Hippocampal formation (tissue), 2 donors: ENCODE data around the gene RGPD8.
"Not testable (repeated sequence)": the region's sequence is repeated elsewhere in the genome, so short reads cannot be mapped to it uniquely, and the experiment has no call there.

Source experiments
- DNase-seq, 2 donors: peaks; one replicate each; lab custom pipeline; 2025; lab: John Stamatoyannopoulos, UW

RGPD8 gene

GRCh38 chr2:112433480-112433879 lies at the start of gene RGPD8:
Gene RGPD8 (minus strand): TSS chr2:112433645. CDS start chr2:112433453, 192 bp downstream.
- not testable (repeated sequence) for DNase-seq

- DNase-seq = no peak
Measured at GRCh38 chr2:112483042-112483473, 49.6 kb upstream of the RGPD8 start.

GRCh38 chr2:112482309-112483041 lies 49.0 kb upstream of the RGPD8 start:
- peak in 1 of 2 donors; percentile 51 for DNase-seq

- DNase-seq = peak; percentile 62 to 79
Measured at GRCh38 chr2:112481528-112482233, 48.2 kb upstream of the RGPD8 start, which contains the start of gene TTL. Gene TTL (plus strand): TSS chr2:112482156. CDS start chr2:112482345, 189 bp downstream.

GRCh38 chr2:112481050-112481527 lies 47.6 kb upstream of the RGPD8 start:
- peak; percentile 84 to 85 for DNase-seq

GRCh38 chr2:112480530-112481049 lies 47.1 kb upstream of the RGPD8 start:
- DNase-seq = no peak

GRCh38 chr2:112476434-112476833 lies 43.0 kb upstream of the RGPD8 start:
- DNase-seq = no peak

- no peak for DNase-seq
Measured at GRCh38 chr2:112474844-112475486, 41.5 kb upstream of the RGPD8 start.

- no peak for DNase-seq
Measured at GRCh38 chr2:112472547-112473263, 39.3 kb upstream of the RGPD8 start.

GRCh38 chr2:112465382-112465781 lies 31.9 kb upstream of the RGPD8 start:
- DNase-seq = no peak

GRCh38 chr2:112463256-112463655 lies 29.8 kb upstream of the RGPD8 start:
- DNase-seq = no peak

GRCh38 chr2:112462178-112462577 lies 28.7 kb upstream of the RGPD8 start:
- DNase-seq = no peak

- DNase-seq = no peak
Measured at GRCh38 chr2:112459372-112459771, 25.9 kb upstream of the RGPD8 start.

GRCh38 chr2:112454586-112454985 lies 21.1 kb upstream of the RGPD8 start:
- DNase-seq = no peak

GRCh38 chr2:112451317-112451716 lies 17.9 kb upstream of the RGPD8 start:
- DNase-seq = no peak

- no peak for DNase-seq
Measured at GRCh38 chr2:112449854-112450253, 16.4 kb upstream of the RGPD8 start.

- not testable (repeated sequence) for DNase-seq
Measured at GRCh38 chr2:112444256-112444655, 10.8 kb upstream of the RGPD8 start.

GRCh38 chr2:112438603-112439261 lies 5.3 kb upstream of the RGPD8 start:
- DNase-seq = not testable (repeated sequence)

- not testable (repeated sequence) for DNase-seq
Measured at GRCh38 chr2:112437405-112437831, 4.0 kb upstream of the RGPD8 start.

GRCh38 chr2:112436993-112437392 lies 3.5 kb upstream of the RGPD8 start:
- not testable (repeated sequence) for DNase-seq
